Measurements from ENCODE around the gene DPEP1.
"Not testable (repeated sequence)": the region's sequence is repeated elsewhere in the genome, so short reads cannot be mapped to it uniquely, and the experiment has no call there.

DPEP1 gene

DNA sequence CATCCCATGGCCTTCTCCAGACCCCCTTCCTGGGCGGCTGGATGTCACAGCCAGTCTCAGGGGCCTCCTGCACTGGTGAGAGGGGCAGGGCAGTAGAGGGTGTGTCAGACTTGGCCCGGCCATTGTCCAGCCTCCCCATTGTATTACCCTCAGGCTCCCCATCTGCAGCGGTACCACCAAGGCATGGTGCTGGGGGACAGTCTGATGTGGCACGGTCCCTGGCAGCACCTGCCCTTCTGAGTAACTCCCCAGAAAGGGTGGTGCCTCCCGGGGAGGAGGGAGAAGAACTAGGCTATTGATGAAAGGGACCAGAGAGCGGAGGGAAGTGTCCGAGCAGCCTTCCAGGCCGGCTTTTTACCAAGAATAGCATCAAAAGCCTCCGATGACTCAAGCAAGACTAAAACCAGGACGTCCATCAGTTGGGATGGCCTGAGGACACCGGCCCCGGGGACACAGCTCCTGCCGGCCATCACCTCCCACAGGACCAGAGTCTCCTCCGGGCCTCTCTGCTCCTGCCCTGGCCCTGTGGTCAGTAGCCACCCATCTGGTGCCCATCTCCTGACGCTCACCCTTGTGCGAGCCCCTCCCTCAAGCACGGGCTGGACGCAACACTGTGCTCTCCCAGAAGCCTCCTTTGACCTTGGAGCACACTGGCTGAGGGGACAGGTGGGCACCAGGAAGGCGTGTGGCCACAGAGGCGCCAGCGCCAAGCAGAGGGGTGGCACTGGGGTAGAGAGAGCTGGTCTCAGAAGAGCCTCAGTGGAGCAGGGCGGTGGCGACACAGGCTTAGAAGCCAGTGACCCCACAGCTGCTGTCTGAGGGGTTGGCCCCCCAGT lies 43.7 kb upstream of the DPEP1 start:
- TF ChIP-seq, protein P1, sequence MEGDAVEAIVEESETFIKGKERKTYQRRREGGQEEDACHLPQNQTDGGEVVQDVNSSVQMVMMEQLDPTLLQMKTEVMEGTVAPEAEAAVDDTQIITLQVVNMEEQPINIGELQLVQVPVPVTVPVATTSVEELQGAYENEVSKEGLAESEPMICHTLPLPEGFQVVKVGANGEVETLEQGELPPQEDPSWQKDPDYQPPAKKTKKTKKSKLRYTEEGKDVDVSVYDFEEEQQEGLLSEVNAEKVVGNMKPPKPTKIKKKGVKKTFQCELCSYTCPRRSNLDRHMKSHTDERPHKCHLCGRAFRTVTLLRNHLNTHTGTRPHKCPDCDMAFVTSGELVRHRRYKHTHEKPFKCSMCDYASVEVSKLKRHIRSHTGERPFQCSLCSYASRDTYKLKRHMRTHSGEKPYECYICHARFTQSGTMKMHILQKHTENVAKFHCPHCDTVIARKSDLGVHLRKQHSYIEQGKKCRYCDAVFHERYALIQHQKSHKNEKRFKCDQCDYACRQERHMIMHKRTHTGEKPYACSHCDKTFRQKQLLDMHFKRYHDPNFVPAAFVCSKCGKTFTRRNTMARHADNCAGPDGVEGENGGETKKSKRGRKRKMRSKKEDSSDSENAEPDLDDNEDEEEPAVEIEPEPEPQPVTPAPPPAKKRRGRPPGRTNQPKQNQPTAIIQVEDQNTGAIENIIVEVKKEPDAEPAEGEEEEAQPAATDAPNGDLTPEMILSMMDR (IDR thresholded peaks at IDR 0.05; ENCODE audit: insufficient read depth, low read length, missing control alignments): no peak
- ChIA-PET POLR2A (no interaction called here), CTCF (interaction anchor here (1.2 kb wide), 1 partner anchor 72 kb away, joined by 3 read pairs; no protein-coding TSS in a partner anchor)
- no peak overlapping the region for H3K4me3 ChIP-seq (ENCODE audit: low read depth, low read length)
- no peak for DNase-seq (ENCODE audit: low read depth, low spot score)

DNA sequence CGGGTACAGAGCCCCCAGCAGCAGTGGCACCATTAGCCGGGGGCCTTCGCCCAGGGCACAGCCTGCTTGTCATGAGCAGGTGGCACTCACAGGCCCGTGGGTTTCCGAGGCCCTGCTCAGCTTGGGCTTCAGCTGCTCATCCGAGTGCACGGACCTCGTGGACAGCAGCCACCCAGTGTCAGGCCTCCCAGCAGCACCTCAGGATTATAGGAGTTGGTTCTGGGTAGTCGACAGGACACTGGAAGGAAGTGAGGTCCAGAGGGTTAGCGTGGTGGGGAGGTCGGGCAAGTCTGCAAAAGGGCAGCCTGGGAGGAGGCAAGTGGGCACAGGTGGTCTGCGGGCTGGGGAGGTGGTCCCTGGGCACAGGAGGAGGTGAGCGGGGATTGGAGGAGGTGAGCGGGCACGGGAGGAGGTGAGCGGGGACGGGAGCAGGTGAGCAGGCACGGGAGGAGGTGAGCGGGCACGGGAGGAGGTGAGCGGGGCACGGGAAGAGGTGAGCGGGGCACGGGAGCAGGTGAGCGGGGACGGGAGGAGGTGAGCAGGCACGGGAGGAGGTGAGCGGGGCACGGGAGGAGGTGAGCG lies 43.0 kb upstream of the DPEP1 start:
- CTCF ChIA-PET: interaction anchor here (1.2 kb wide), 1 partner anchor 71 kb away, joined by 3 read pairs; no protein-coding TSS in a partner anchor

DNA sequence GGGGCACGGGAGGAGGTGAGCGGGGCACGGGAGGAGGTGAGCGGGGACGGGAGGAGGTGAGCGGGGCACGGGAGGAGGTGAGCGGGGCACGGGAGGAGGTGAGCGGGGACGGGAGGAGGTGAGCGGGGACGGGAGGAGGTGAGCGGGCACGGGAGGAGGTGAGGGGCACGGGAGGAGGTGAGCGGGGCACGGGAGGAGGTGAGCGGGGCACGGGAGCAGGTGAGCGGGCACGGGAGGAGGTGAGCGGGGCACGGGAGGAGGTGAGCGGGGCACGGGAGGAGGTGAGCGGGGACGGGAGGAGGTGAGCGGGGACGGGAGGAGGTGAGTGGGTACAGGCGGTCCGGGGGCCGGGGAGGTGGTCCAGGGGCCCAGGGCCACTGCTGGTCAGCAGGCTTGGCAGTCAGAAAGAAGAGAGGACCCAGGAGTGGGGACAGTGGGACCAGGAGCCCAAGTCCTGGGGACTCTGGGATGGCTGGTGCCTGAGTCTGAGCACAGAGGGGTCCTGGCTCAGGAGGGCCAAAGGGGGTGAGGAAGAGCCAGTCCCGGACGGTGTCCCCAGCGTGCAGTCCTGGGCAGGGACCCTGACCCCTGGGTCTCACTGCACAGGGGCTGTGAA lies 42.4 kb upstream of the DPEP1 start:
- POLR2A ChIA-PET; DNase-seq (ENCODE audit: low read depth, low spot score); H3K4me3 ChIP-seq (ENCODE audit: low read depth, low read length); CTCF ChIA-PET: not testable (repeated sequence)

More for the DNA sequence above, 43.0 kb upstream of the DPEP1 start:
- no peak overlapping the region for H3K4me3 ChIP-seq (ENCODE audit: low read depth, low read length)
- POLR2A ChIA-PET: no interaction called here
- TF ChIP-seq, protein P1 (IDR thresholded peaks at IDR 0.05; ENCODE audit: insufficient read depth, low read length, missing control alignments): no peak
- no peak for DNase-seq (ENCODE audit: low read depth, low spot score)

DNA sequence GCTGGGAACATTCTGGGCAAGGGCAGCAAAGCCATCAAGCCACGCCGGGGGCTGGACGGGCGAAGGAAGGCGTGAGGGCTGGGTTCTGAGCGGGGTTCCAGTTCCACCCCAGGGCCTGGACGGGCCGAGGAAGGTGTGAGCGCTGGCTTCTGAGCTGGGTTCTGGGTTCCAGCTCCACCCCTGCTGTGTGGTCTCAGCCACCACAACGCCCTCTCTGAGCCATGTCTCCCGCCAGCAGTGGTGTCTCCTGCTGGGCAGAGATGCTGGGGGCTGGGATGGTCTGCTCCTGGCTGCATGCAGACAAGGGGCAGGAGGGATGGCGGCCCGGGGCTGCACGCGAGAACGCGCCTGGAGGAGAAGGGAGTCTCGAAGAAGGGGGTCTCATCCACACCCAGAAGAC lies 41.8 kb upstream of the DPEP1 start:
- TF ChIP-seq, protein P1 (IDR thresholded peaks at IDR 0.05; ENCODE audit: insufficient read depth, low read length, missing control alignments): no peak
- POLR2A ChIA-PET: no interaction called here

DNA sequence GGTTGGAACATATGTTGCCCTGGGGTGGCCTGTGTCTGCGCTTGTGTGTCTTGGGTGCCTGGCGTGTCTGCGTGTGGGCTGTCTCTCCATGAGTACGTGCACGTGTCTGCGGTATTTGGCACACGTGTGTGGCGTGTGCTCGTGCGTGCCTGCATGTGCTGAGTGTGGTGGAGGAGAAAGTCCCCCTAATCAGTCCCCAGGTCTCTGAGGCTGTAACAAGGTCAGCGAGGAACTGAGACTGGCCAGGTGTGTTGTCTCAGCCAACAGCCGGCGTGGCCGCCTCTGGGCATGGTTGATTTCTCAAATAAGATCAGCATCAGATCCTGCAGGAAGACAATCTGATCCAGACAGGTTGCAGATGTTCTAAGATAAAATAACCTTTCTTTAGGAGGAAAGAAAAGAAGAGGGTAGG lies 41.4 kb upstream of the DPEP1 start:
- ChIA-PET CTCF (interaction anchor here (1.0 kb wide), 1 partner anchor 73 kb away, joined by 4 read pairs; no protein-coding TSS in a partner anchor), POLR2A (no interaction called here)
- no peak overlapping the region for H3K4me3 ChIP-seq (ENCODE audit: low read depth, low read length)
- TF ChIP-seq, protein P1 (IDR thresholded peaks at IDR 0.05; ENCODE audit: insufficient read depth, low read length, missing control alignments): no peak
- no peak for DNase-seq (ENCODE audit: low read depth, low spot score)

More for the DNA sequence above, 41.8 kb upstream of the DPEP1 start:
- no peak overlapping the region for H3K4me3 ChIP-seq (ENCODE audit: low read depth, low read length)
- no peak for DNase-seq (ENCODE audit: low read depth, low spot score)
- CTCF ChIA-PET: no interaction called here

DNA sequence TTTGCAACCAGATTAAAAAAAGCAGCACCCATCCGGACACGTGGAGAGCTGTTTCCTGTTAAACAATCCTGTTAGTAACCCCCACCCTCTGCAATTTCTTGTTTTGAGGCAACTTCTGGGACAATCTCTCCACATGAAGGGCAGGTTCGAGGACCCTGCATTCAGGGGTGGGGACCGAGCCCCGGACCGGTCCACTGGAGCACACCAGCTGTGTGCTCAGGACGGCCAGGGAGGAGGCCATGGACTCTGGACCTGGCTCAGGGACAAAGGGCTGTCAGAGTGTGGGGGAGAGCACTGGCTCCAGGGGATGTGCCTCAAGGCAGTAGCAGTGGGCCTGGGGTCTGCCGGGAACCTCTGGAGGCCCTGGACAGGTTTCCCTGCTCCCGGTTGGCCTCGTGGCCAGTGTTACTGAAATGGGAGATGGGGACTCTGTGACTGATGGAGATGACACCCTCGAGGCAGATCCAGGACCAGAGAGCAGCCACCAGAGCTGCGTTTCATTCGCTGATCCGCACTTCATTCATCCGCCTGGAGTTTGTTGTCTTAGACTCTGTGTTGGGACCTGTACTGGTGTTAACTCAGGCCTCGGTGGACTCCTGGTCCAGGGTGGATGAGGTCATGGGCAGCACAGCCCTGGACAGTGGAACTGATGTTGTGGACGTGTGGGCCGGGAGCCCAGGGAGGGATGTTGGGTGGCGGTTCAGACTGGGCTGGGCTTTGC lies 40.8 kb upstream of the DPEP1 start:
- ChIA-PET POLR2A (no interaction called here), CTCF (interaction anchor here (1.0 kb wide), 1 partner anchor 72 kb away, joined by 4 read pairs; no protein-coding TSS in a partner anchor)
- no peak for DNase-seq (ENCODE audit: low read depth, low spot score)
- H3K4me3 ChIP-seq (ENCODE audit: low read depth, low read length): no peak overlapping the region
- TF ChIP-seq, protein P1 (IDR thresholded peaks at IDR 0.05; ENCODE audit: insufficient read depth, low read length, missing control alignments): no peak

Data from AG04449 (cell line).